ENCODE measurements around the gene PSMD1. TPM values are rescaled to one million over a fixed set of nuclear protein-coding genes. Genes with fewer than 3 reads are reported as not detected.
"Not testable (repeated sequence)": the region's sequence is repeated elsewhere in the genome, so short reads cannot be mapped to it uniquely, and the experiment has no call there.

Gene PSMD1
- total RNA-seq, 1 donor from 2014 or later: 104 TPM

GRCh38 chr2:231052494-231053451, 3.9 kb upstream of the PSMD1 start:
- no peak for DNase-seq (ENCODE audit: extremely low read depth, low read depth, low spot score)

DNA sequence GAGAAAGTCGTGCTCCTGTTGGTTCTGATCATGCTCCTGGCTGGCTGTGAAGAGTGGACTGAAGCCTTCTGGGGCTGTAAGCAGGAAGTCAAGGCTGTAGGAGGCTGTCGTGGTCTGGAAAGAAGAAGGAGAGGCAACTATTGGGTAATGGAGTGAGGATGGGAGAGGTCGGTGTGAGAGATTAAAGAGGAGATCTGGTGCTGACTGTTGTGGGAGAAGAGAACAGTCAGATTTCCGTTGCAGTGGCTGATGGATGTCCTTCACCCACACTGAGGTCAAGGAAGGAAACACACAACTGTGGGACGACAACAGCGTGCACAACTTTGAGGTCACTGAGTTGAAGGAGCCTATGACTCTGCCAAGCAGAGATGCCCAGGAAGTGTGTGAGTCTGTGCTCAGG, 2.8 kb upstream of the PSMD1 start:
- DNase-seq (ENCODE audit: extremely low read depth, low read depth, low spot score): no peak

DNA sequence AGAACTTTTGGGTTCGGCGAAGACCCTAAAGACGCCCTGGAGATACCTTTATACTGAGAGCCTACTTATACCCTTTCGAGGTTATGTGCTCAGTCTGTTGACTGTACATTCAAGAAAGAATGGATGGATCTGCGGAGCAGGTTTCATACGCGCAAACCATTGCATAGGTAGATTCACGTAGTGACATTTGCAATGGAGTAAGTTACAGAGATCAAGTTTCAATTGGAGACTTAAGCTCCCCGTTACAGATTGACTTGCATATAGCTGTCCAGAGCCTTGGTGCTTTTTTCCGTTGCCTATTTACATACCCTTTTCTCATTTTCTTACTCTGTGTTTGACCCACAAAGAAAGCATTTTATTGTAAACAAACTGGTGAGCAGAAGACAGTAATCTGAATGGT, 923 bp downstream of the PSMD1 start:
- DNase-seq (ENCODE audit: extremely low read depth, low read depth, low spot score): no peak

GRCh38 chr2:231058761-231059550, 2.3 kb downstream of the PSMD1 start:
- no peak for DNase-seq (ENCODE audit: extremely low read depth, low read depth, low spot score)

DNA sequence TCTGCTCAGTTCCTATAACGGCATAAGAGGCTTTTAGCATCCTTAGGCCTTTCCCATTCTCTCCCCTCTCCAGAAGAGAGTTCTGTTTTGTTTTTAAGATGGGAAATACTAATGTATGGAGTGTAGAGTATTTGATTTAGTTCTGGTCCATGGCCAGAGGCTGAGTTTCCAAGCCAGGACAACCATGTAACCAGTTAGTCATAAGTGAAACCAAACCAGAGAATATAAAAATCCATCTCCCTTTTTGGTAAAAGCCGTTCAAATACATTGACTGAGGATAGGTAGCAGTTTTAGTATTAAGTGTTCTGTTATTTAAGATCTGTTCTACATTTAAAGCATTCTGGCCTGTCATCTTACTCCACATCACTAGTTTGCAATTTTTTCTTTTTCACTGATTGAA, 3.1 kb downstream of the PSMD1 start:
- no peak for DNase-seq (ENCODE audit: extremely low read depth, low read depth, low spot score)

GRCh38 chr2:231062776-231063175, 6.1 kb downstream of the PSMD1 start:
- no peak for DNase-seq (ENCODE audit: extremely low read depth, low read depth, low spot score)

DNA sequence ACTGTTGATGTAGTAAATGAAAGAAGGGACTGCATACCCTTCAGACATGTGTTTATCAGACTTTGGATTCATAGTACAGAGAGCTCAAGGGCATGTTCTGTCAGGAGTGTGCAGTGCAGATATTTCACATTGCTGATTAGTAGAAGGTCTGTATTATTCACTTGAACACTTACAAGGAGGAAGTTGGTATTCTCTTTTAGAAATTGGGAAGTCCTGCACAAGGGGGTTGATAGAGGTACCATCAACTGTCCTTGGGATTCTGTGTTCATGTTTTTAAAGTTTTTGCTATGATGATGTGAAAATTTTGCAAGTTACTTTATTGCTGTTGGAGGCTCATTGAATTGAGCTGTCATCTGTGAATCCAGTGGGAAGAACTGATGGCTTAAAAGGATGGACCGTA, 6.7 kb downstream of the PSMD1 start:
- no peak for DNase-seq (ENCODE audit: extremely low read depth, low read depth, low spot score)

DNA sequence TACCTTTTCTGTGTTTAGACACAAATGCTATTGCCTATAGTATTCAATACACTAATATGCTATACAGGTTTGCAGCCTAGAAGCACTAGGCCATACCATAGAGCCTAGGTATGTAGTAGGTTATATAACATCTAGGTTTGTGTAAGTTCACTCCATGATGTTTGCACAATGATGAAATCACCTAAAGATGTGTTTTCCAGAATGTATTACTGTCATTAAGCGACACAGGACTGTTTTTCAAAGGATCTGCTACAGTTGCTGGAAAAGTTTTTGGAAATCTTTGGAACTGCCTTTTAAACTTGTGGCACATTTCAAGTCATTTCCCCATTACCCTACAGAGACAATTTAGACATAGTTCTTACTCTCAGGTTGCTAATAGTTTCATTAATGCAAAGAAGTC, 9.3 kb downstream of the PSMD1 start:
- DNase-seq (ENCODE audit: extremely low read depth, low read depth, low spot score): no peak

DNA sequence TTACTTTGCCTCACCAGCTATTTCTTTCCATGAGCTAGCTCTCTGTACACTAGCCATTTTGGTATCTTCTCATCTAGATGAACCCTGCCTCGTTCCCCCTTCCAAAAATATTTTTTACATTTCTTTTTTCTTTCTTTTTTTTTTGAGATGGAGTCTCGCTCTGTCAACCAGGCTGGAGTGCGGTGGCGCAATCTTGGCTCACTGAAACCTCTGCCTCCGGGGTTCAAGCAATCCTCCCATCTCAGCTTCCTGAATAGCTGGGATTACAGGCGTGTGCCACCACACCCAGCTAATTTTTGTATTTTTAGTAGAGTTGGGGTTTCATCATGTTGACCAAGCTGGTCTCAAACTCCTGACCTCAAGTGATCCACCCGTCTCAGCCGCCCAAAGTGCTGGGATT, 10.9 kb downstream of the PSMD1 start:
- not testable (repeated sequence) for DNase-seq (ENCODE audit: extremely low read depth, low read depth, low spot score)

DNA sequence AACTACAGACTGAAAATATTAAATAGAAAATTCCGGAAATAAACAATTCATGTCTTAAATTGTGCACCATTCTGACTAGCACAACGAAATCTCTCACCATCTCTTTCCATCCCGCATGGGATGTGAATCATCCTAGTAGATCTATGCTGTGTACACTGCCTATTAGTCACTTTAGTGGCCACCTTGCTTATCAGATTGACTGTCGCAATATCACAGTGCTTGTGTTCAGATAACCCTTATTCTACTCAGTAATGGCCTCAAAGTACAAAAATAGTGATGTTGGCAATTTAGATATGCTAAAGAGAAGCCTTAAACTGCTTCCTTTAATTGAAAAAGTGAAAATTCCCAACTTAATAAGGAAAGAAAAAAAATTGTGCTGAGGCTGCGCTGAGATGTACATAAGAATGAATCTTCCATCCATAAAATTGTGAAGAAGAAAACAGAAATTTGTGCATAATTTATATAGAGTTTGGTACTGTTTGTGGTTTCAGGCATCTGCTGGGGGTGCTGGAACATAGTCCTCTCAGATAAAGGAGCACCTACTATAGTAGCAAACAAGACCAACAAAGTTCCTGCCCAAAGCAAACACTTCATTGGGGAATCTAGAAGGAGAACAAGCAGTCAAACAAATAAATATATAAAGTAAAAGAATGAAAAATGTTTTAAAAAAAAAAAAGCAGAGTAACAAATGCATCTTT, 12.0 kb downstream of the PSMD1 start:
- no peak for DNase-seq (ENCODE audit: extremely low read depth, low read depth, low spot score)

DNA sequence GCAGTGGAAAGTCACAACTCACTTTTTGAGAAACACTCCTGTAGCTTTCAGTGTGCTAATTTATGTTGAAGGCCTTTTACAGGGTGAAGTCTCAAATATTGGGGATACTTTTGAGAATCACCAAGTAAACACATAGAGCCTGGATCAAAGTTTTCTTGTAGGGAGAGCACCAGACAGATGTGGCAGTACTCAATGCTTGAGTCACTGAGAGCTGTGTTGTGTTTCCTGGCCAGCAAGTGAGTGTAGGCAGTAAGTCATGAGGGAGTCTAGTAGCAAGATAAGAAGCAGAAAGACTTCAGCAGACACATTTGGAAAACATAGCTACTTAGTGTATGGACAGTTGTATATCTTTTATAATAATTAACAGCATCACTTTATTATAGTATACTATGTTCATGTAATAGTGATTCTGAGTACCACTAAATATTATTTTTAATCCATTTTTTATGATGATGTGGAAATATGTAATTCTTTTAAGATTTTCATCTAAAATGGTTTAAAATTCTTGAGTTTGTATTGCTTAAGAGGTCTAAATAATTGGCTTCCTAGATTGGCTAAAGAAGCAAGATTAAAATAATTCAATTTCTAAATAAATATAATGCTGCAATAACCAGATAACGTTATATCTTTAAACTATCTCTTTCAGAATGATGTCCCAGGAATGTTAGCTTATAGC, 12.8 kb downstream of the PSMD1 start:
- DNase-seq (ENCODE audit: extremely low read depth, low read depth, low spot score): no peak

DNA sequence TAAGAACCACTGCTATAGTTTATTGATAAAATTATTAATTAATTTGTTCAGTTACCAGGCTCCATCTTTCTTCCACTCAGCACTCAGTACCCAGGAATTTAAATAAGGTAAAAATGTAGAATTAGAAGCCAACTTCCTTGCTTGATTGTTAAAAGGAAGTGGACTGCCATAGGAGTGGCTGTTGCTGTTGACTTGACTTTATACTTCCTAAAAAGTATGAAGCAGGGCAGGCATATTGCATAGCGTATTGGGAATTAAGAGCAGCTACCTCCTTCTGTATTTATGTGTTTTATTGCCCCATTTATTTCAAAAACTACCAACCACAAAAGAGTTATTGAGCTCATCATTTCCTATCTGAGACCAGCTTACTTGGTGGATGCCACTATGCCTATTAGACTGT, 27.9 kb downstream of the PSMD1 start:
- DNase-seq (ENCODE audit: extremely low read depth, low read depth, low spot score): no peak

- no peak for DNase-seq (ENCODE audit: extremely low read depth, low read depth, low spot score)
These were observed 32.1 kb downstream of the PSMD1 start for GRCh38 chr2:231088754-231089153.

- no peak for DNase-seq (ENCODE audit: extremely low read depth, low read depth, low spot score)
These were observed 37.3 kb downstream of the PSMD1 start for GRCh38 chr2:231093933-231094332.

- no peak for DNase-seq (ENCODE audit: extremely low read depth, low read depth, low spot score)
These were observed 38.2 kb downstream of the PSMD1 start for GRCh38 chr2:231094736-231095346.

- DNase-seq (ENCODE audit: extremely low read depth, low read depth, low spot score): no peak
These were observed 43.3 kb downstream of the PSMD1 start for GRCh38 chr2:231099918-231100317.

DNA sequence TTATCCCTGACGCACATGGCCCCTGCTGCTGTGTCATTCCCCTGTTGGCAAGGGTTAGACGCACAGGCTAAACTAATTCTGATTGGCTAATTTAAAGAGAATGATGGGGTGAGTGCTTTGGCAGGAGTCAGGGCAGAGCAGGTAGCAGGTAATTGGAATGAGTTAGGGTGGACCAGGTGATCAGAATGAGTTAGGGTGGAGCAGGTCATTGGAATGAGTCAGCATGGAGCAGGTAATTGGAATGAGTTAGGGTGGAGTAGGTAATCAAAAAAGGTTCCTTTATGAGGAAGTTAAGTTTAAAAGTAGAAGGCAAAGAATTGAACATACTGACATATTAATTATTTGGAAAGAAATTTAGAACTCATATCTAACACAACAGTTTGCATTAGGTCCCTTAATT, 43.7 kb downstream of the PSMD1 start:
- not testable (repeated sequence) for DNase-seq (ENCODE audit: extremely low read depth, low read depth, low spot score)

- DNase-seq (ENCODE audit: extremely low read depth, low read depth, low spot score): no peak
These were observed 44.3 kb downstream of the PSMD1 start for GRCh38 chr2:231100990-231101389.

- no peak for DNase-seq (ENCODE audit: extremely low read depth, low read depth, low spot score)
These were observed 46.1 kb downstream of the PSMD1 start for GRCh38 chr2:231102772-231103171.

DNA sequence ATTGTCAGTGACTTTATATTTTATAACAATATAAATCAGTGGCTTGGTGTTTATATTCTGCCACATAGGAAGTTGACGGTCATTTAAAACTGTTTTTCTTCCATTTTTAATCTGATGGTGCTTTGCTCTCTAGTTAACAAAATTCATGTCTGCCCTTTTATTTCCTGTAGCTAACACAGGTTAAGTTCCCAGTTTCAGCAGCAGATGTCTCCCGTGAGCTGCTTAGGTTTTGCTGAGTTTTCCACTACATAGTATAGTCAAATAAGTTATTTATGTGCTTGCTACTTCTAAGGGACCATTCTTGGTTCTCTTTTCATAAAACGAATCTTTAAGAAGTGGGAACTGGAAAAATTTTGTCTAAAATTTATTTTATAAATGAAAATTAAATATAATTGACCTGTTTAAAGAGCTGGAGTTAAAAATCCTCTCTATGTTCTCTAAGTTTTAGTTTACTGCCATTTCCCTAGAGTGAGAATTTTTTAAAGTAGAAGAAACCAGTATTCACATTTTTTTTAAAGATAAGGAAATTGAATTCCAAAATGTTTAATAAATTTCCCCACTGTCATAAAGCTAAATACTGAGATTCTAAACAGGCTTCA, 47.5 kb downstream of the PSMD1 start:
- peak; percentile 45 for DNase-seq (ENCODE audit: extremely low read depth, low read depth, low spot score)
